Anterior cingulate cortex (tissue), 58 donors: Measurements from ENCODE around the gene SLC6A1.

Experiments
- DNase-seq, 58 donors: peaks; one replicate each; lab custom pipeline; 2025; lab: John Stamatoyannopoulos, UW

SLC6A1 gene

DNA sequence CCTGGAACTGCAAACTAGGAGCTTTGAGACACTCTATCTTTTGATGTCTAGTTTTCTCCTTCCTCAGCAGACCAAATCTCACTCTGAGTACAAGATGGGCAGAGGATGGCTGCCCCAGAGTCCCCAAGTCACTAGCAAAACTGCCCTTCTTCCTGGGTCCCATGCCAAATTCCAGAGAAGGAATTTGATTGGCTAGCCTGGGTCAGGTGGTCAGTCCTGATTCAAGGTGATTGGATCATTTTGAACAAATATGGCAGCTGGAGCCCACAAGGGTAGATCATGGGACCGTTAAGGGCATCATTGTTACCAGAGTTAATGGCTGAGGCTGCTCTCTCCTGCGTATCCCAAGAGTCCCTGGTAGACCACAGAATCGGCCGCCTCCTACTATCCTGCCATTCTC is 21.7 kb downstream of the SLC6A1 start:
- no peak for DNase-seq

DNA sequence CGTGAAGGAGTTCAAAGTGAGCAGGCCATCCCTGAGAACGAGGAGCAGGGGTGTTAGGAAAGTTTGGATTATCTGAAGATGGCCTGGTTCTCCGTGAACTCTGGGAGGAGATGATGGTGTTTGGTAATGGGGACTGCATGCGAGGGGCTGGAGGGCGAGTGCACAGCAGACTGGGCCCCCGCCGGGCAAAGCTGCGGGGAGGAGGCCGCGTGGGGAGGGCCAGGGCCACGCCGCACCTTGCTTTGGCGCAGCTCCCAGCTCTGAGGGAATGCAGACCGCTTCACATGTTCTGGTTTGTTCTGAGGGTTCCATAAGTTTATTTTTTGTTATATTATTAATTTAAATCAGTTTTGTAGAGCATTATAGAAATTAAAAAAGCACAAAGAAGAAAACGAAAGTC is 22.2 kb downstream of the SLC6A1 start:
- DNase-seq, result no peak

DNA sequence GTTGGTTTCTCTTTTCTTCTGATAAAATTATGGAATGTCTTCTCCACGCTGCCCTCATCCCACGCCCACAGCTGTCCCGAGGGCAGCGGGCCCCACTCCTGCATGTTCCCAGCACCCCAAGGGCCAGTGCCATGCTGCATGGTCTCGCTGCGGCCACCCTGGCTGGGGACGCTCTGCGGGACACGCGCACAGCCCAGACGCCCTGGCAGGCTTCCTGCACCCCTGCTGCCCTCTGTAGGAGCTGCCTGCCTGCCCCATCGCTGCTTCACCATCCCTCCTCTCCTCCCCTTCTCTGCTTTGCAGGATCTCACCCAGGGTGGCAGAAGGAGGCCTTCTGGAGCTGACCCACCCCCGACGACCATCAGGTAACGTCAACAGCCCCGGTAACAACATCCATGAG is 22.8 kb downstream of the SLC6A1 start:
- DNase-seq, result no peak

DNA sequence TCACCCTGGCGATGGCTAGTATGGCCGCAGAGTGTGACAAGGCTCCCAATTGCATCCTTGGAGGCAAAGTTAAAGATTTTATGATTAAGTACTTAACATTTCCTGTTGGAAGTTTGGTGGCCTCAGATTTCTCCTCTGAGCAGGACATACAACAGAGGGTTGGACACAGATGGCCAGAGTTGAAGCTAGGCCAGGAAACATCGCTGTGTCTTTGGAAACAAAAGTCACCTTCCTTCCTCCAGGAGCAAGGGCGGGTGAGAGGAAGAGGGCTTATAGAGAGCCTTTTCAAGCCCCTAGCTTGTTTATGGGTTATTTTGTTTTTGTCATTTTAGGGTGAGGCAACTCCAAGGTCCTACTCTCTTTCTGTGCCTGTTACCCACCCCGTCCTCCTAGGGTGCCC is 24.2 kb downstream of the SLC6A1 start:
- DNase-seq, result no peak

DNA sequence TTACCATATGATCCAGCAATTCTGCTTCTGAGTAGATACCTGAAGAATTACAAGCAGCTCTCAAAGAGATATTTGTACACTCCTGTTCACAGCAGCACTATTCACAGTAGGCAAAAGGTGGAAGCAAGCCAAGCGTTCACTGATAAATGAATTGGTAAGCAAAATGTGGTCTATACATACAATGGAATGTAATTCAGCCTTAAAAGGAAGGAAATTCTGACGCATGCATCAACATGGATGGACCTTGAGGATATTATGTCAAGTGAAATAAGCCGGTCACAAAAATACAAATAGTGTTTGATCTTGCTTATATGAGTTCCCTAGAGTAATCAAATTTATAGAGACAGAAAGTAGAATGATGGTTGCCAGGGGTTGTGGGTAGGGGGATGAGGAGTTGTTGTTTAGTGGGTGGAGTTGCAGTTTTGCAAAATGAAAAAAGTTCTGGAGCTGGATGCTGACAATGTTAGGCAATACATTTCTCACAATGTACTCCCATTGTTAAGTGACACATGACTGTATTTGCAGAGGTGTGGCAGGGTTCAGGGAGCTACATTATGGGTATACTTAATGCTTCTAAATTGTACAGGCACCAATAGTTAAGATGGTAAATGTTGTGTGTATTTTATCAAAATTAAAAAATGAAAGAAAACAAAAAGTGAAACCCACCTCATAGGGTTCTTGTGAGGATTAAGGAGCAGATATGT is 26.7 kb downstream of the SLC6A1 start:
- DNase-seq, result no peak

DNA sequence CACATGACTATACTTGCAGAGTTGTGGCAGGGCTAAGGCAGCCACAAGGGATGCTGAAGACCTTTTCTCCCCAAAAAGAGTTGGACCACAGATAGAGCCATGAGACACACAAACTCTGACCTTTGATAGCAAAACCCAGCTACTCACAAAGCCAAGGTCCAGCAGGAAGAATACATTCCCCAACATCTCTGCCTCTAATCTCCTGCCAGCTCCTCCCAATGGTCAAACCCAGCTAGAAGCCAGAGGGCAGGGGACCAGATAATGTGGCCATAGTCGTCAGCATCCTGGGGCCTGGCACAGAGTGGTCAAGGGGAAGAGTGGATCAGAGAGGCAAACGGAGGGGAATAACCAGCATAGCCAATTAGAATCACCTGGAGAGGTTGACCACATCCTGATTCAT is 28.2 kb downstream of the SLC6A1 start:
- no peak for DNase-seq

DNA sequence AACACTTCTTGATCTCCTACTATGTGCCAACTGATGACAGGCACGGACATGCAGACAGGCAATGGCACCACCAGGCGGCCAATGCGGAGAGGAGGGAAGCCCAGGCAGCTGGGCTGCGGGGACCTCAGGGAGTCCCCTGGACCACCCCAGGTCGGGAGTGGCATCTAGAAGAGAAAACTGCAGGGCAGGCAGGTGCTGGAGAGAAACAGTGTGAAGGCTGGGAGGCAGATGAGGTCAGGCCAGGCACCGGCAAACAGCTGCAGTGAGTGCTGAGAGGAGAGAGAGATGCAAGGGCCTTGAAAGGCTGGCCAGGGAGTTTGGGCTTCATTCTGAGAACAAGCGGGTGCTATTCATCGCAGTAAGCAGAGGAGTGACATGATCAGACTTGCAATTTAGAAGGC is 29.1 kb downstream of the SLC6A1 start:
- peak in 45 of 58 donors; percentile 32 to 86 (median 58) for DNase-seq

DNA sequence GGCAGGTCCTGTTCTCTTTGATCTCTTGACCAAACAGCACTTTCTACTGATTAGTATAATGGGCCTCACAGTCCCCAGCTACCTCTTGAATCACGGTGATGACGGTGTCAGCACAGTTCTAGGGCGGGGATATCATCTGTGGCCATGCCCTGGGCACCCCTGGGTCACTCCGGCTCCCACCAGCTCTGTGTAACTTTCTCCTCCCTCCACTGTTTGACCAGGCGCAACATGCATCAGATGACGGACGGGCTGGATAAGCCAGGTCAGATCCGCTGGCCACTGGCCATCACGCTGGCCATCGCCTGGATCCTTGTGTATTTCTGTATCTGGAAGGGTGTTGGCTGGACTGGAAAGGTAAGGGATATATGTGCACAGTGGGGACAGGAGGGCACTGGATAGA is 29.6 kb downstream of the SLC6A1 start:
- no peak for DNase-seq

DNA sequence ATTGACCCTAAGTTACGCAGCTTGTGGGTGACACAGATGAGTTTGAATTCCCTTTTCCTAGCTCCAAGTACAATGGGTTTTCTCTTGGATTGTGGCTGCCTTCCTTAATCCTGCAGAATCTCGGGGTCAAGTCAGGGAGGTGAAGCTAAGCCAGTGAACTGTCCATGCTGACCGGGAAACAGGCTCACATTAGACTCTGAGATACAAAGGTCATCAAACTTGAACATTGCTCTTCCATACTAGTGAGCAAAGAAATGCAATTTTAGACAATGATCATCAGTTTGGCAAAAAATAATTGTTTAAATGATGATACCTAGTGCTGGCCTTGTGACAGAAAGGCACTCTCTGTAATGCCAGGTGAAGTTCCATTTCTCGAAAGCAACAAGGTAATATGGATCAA is 31.6 kb downstream of the SLC6A1 start:
- DNase-seq, result no peak

DNA sequence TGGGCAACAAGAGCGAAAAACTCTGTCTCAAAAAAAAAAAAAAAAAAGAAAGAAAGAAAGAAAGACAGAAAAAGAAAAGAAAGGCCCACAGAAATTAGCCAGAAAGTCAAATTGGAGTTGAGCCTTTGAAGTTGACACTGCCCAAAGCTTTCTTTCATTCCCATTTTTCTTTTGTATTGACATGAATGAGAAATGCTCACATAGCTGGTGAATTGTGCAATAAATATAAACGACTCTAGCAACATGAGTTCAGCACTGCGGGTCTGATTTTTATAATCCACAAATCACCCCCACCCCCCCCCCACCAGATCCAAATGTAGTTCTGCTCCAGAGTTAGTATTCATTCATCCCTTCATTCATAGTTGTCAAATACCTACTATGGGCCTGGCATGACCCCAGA is 37.4 kb downstream of the SLC6A1 start:
- DNase-seq, result no peak

DNA sequence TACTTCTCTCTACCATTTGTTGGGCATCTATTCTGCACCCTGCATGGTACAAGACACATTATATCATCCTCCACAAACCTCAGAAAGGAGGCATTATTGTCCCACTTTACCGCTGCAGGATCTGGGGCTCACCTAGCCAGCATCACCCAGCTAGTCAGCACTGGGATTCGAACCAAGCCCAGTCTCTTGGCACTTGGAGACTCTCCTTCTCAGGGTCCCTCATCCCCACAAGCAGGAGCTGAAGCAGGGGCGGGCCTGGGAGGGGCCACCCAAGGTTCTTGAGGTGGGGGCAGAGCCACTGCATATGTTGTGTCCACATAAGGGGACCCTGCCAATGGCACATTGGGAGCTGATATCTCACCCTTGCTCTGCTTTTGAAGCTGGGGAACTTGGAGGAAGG is 41.3 kb downstream of the SLC6A1 start:
- no peak for DNase-seq

DNA sequence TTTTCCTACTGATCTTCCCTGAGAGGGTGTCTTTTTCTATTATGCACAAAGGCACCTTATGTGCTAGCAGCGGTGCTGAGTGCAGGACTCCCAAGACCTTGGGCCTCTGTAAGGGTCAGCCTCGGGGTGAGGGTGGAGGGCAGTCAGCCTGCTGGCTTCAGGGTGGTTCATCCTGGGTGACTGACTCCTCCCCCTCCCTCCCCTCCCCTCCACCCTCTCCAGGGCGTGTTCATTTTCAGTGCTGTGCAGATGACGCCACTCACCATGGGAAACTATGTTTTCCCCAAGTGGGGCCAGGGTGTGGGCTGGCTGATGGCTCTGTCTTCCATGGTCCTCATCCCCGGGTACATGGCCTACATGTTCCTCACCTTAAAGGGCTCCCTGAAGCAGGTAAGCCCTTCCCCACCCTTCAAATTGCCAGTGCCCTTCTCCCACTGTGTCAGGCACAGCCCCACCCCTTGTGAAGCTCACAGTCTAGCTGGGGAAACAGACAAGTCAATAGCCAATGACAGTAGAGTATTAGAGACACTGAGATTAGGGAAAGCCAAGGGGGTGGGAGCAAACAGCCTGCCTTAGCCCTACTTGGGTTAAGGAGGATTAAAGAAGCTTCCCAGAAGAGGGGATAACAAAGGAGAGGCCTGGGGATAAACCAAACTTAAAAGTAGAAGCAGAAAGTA is 41.9 kb downstream of the SLC6A1 start:
- DNase-seq, result no peak

DNA sequence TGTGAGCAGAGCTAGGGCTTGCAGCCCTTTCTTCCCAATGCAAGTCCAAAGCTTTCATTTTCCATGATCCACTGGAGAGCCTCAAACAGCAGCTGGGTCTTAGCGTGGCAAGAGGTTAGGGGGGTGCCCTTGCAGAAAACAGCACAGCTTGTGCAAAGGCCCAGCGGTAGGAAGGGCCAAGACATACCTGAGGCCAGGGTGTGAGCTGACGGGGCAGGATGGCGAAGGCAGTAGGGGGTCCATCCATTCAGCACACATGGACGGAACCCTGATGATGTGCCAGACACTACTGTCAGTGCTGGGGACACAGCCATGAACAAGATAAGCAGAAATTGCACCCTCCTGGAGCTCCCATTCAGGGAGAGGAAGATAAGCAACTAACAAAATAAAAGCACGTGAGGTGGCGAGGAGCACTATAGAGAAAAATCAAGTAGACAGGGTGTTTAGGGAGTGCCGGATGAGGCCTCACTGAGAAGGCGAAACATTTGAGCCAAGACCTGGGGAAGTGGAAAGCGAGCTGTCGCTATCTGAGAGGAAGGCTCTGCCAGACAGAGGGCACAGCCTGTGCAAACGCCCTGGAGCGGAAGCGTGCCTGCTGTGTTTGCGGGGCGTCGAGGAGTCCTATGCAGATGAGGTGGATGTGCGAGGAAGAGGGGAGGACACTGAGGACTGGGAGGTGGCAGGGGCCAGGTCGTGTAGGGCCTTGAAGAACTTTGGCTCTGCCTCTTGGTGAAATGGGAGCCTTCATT is 43.4 kb downstream of the SLC6A1 start:
- DNase-seq, result no peak

DNA sequence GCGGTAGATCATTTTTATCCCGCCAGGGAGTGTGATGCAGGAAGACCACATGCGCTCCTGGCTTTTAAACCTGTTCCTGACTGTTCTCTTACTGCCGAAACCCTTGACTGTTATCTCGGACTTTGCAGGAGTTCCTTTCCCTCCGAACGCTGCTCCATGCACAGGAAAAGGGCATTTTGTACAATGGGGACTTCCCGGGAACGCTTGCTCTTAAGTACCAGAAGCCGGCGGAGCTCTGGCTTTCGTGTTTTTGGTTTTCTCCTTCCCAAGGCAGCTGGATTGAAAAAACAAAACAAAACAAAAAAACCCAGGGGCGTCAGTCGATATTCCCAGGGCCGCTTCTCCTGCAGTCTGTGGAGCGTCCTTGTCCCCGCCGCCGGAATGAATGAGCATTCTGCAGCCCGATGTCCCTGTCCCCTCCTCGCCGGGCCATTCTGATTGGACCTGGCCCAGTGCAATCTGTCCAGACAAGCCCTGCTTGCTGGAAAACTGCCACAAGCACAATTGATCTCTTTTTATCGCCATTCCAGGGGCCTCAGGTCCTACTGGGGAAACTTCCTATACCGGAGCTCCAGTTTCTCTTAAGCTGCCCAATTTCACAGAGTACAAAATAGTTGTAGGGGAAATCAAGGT is 44.8 kb downstream of the SLC6A1 start:
- peak in 27 of 58 donors; percentile 5 to 55 (median 22) for DNase-seq

DNA sequence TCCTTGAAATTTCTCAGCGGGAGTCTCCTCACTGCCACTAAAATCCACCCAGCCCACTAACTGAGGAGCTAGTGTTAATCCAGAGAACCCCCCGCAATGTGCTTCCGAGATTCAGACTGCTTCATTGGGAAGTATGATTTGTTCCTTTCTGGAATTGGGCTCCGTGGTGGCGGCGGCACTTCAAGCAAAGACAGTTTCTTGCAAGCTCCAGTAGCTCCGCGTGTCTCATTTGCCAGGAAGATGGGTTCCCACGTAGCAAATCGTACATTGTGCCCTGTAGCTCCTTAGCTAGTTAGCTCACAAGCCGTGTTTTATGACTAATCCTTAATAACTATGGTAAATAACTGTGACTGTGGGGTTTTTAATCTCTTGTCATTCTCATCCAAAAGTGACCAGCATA is 45.4 kb downstream of the SLC6A1 start:
- peak in 2 of 58 donors; percentile 6 to 37 for DNase-seq

DNA sequence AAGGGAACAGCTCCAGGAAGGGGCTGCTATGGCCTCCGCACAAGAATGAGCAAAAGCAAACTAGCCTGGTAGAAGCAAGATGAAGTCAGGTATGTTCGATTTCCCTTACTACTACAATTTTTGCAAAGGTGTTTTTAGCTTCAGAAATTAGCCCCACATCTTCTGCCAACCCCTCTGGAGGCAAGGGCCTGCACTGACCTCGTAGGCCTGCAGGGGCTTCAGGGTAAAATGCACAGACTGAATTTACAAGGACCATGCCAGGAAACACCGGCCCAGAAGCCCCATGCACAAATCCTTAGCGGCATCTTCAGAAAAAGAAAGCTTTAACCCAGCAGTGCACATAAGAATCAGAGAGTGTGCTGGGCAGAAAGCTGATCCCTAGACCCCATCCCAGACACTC is 53.0 kb downstream of the SLC6A1 start:
- DNase-seq, result no peak

DNA sequence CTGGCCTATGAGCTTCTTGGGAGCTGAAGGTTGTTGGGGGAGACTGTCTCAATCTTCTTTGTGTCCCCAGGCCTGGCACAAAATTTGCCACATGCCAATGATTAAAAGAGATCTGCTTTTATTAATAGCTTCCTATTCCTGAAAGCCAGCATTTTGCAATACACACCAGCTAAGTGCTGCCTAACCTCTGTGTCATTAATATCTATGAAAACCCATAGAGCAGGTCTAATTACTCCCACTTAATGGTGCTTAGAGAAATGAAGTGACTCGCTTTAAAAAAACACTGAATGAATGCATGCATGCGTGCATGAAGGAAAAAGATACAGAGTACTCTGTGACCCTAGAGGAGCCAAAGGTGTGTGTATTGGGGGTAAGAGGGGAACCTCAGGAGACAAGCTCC is 55.0 kb downstream of the SLC6A1 start:
- no peak for DNase-seq

DNA sequence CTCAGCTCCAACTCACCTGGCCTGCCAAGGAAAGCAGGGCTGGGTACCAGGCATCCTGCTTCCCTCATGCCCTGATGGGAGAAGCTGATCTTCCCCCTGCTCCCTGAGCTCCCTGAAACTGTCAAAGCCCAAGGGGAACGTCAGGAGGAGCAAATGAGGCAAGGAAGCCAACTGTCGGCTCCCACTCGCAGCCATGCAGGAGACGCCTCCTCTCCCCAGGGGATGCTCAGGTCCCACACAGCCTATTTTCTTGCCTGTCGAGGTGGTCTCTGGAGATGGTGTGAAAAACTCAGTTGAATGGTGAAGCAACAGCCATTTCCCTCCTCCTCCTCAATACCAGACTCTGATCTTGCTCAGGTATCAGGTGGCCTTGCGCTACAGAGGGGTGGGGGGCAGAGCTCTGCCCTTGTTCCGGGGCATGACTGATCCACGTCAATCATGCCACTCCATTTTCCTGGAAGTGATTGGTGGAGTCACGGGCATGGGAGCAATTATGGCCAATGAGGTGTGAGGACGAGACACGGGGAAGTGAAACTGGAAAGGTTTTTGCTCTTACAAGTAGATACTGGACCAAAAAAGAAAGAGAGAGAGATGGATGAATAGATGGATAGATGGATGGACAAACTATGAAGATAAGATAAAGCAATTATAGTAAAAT is 58.2 kb downstream of the SLC6A1 start:
- DNase-seq, result no peak

DNA sequence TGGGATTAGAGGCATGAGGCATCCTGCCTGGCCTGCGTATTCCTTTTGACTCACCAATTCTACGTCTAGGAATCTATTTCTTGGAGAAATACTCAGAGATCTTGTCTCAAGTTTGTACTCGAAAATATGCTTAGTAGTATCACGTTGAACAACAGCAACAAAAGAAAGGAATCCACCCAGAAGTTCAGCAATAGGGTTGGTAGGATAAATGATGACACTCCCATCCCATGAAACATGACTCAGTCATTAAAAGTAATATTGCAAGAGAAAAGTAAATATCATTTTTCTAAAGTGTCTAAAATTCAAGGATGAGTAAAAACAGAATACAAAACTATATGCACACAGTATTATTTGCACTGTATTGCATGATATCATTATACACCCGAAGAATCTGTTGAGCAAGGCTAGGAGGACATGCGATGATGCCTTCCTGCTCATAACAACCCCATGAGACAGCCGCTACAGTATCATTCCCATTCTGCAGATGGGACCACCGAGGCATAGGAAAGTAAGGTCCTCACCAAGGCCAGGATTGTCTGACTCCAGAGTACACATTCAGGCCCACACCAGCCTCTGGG is 61.5 kb downstream of the SLC6A1 start:
- DNase-seq, result no peak

DNA sequence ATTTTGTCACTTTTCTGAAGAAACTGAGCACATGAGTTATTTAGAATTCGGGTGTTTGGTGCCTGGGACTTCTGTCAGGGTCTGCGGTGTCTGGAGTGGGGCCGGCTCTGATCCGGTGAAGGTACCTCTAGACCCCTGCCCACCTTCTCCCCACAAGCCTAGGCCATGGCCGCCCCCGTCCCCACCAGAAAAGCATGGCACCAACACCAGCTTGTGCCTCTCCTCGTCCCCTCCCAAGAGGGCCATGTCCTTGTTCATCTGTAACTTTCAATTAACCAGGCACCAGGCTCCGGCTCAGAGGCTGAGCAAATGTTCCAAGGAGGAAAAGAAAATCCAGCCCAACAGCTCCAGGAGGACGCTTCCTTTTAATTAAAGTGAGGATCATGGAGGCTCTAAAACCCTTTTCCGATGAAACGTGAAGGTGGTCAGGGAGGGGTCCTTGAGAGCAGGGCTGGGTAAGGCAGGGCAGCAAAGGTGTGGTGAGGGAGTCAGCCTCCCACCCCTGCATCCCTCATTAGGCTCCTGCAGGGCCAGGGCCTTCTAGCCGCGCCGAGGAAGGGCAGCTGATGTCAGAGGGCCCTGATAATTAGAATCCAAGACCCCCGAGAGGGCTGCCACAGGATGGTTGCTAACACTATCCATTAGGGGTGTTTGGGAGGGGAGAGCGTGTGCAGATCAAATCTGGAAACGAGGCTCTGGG is 62.3 kb downstream of the SLC6A1 start:
- no peak for DNase-seq
